Measurements from ENCODE around the gene YLPM1. TPM values are rescaled to one million over a fixed set of nuclear protein-coding genes. Genes with fewer than 3 reads are reported as not detected.
"Not testable (repeated sequence)": the region's sequence is repeated elsewhere in the genome, so short reads cannot be mapped to it uniquely, and the experiment has no call there.

The YLPM1 gene
- total RNA-seq, 1 donor from 2014 or later = 53.0 TPM

DNA sequence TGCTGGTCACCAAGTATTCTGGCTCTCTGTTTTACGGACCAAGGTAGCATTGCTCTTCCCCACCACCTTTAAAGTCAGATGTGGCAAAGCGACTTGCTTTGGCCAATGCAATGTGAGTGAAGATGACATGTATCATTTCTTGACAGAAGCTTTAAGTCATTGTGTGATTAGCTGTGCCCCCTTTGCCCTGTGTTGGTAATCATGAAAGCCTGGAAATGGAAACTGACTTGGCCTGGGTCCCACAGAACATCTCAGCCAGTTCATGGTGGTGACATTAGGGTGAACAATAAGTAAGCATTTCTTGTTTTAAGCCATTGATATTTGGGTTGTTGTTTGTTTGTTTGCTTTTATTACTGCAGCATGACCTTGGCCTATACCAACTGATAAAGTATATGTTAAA, 15.9 kb upstream of the YLPM1 start:
- no peaks in the 10 kb centered on the region for H3K9me3 ChIP-seq
- ATAC-seq (no peak), DNase-seq (no peak)
- no peaks in the 10 kb centered on the region for H3K36me3 ChIP-seq
- no peaks in the 10 kb centered on the region for H3K4me1 ChIP-seq
- no peak overlapping the region for H3K27ac ChIP-seq
- H3K4me3 ChIP-seq = no peak overlapping the region
- no peak for TF ChIP-seq CTCF (IDR thresholded peaks at IDR 0.05)
- intact Hi-C loops (cut with DNase I) = no loop called here
- no peaks in the 10 kb centered on the region for H3K27me3 ChIP-seq

DNA sequence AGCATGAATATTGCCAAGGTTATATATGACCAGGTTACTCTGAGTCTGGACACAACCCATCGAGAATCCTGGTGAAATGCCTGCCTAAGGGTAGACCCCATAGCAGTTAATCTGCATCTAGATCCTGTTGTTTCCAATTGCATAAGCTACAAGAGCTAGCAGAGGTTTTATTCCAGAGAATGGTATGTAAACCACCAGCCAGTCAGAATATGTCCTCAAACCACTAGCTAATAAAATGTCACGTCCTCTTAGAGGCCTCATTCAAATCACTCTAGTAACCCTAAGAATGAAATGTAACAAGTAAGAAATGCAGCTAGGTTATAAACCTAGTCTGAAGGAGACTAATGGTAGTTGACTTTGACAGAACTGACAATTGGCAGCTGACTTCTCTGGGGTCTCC, 9.0 kb upstream of the YLPM1 start:
- H3K4me1 ChIP-seq = no peaks in the 10 kb centered on the region
- intact Hi-C loops (cut with DNase I) = no loop called here
- no peak for ATAC-seq

DNA sequence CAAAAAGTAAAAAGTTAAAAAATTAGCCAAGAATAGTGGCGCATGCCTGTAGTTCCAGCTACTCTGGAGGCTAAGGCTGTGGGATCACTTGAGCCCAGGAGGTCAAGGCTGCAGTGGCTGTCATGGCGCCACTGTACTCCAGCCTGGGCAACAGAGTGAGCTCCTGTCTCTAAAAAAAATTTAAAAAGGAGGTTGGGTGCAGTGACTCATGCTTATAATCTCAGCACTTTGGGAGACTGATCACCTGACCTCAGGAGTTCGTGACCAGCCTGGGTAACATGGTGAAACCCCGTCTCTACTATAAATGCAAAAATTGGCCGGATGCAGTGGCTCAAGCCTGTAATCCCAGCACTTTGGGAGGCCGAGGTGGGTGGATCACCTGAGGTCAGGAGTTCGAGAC, 8.2 kb upstream of the YLPM1 start:
- no peaks in the 10 kb centered on the region for H3K9me3 ChIP-seq
- intact Hi-C loops (cut with DNase I) = no loop called here
- ATAC-seq (no peak), DNase-seq (no peak)
- H3K36me3 ChIP-seq = no peaks in the 10 kb centered on the region
- no peak for TF ChIP-seq CTCF (IDR thresholded peaks at IDR 0.05)
- no peaks in the 10 kb centered on the region for H3K27me3 ChIP-seq
- H3K27ac ChIP-seq = no peak overlapping the region
- H3K4me1 ChIP-seq = no peaks in the 10 kb centered on the region
- H3K4me3 ChIP-seq = no peak overlapping the region

More for the DNA sequence above, 9.0 kb upstream of the YLPM1 start:
- H3K27ac ChIP-seq = no peak overlapping the region
- no peak overlapping the region for H3K4me3 ChIP-seq
- DNase-seq = no peak
- no peak for TF ChIP-seq CTCF (IDR thresholded peaks at IDR 0.05)
- H3K9me3 ChIP-seq = no peaks in the 10 kb centered on the region
- H3K36me3 ChIP-seq = no peaks in the 10 kb centered on the region
- no peaks in the 10 kb centered on the region for H3K27me3 ChIP-seq

- Histone ChIP-seq H3K4me3 (no peak overlapping the region), H3K36me3 (no peaks in the 10 kb centered on the region), H3K27me3 (no peaks in the 10 kb centered on the region), H3K4me1 (no peaks in the 10 kb centered on the region), H3K9me3 (no peaks in the 10 kb centered on the region), H3K27ac (no peak overlapping the region)
- DNase-seq (no peak), ATAC-seq (no peak)
- intact Hi-C loops (cut with DNase I) = no loop called here
- no peak for TF ChIP-seq CTCF (IDR thresholded peaks at IDR 0.05)
Observed at GRCh38 chr14:74756326-74756725, 6.8 kb upstream of the YLPM1 start.

GRCh38 chr14:74758505-74758904, 4.6 kb upstream of the YLPM1 start:
- H3K36me3 ChIP-seq; H3K4me3 ChIP-seq; DNase-seq; H3K9me3 ChIP-seq; intact Hi-C loops (cut with DNase I); H3K27ac ChIP-seq; H3K27me3 ChIP-seq; H3K4me1 ChIP-seq; ATAC-seq: not testable (repeated sequence)

DNA sequence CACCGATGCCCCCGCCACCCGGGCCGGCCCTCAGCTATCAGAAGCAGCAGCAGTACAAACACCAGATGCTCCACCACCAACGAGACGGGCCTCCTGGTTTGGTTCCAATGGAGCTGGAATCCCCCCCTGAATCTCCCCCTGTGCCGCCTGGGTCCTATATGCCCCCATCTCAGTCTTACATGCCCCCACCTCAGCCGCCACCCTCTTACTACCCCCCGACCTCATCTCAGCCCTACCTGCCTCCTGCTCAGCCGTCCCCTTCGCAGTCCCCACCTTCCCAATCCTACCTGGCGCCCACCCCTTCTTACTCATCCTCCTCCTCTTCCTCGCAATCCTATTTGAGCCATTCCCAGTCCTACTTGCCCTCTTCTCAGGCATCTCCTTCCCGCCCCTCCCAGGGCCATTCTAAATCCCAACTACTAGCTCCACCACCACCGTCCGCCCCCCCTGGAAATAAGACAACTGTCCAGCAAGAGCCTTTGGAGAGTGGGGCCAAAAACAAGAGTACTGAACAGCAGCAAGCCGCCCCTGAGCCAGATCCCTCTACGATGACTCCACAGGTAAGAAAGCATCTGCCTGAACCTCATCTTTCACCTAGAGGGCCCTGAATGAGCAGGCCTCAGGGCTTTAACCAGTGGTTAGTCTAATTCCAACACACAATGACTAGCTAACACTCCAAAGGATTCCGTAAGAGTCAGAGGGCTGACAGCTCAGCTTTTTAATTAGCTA, 851 bp downstream of the YLPM1 start:
- no peaks in the 10 kb centered on the region for H3K36me3 ChIP-seq
- no peaks in the 10 kb centered on the region for H3K27me3 ChIP-seq
- H3K4me3 ChIP-seq = peak overlapping the region; percentile 81
- intact Hi-C loops (cut with DNase I) = no loop called here
- no peak for ATAC-seq
- H3K4me1 ChIP-seq = peaks cover 45% of the 10 kb centered on the region
- H3K9me3 ChIP-seq = no peaks in the 10 kb centered on the region
- peak overlapping the region; percentile 95 for H3K27ac ChIP-seq
- TF ChIP-seq CTCF (IDR thresholded peaks at IDR 0.05) = no peak
- DNase-seq = no peak

Measured in upper lobe of right lung (tissue), 1 donor.